Endothelial cell (in vitro differentiated cells): ENCODE measurements around the gene TYRO3. TPM values are rescaled to one million over a fixed set of nuclear protein-coding genes. Genes with fewer than 3 reads are reported as not detected.

Source experiments
- DNase-seq: peaks from one replicate; pipeline ENCODE4 v3.0.0; 2021; ENCODE audit warnings: low spot score
- H3K27ac Mint-ChIP-seq: one replicate; pipeline ENCODE4 v1.8.0; 2021; ENCODE audit warnings: mixed read lengths, inconsistent platforms; ENCODE audit not compliant: unreplicated experiment
- H3K27me3 Mint-ChIP-seq: one replicate; pipeline ENCODE4 v1.8.0; 2021; ENCODE audit warnings: mild to moderate bottlenecking, moderate library complexity, mixed read lengths, inconsistent platforms; ENCODE audit not compliant: unreplicated experiment
- H3K36me3 Mint-ChIP-seq: one replicate; pipeline ENCODE4 v1.8.0; 2021; ENCODE audit warnings: mild to moderate bottlenecking, low read depth, mixed read lengths, inconsistent platforms; ENCODE audit not compliant: unreplicated experiment
- H3K4me1 Mint-ChIP-seq: one replicate; pipeline ENCODE4 v1.8.0; 2021; ENCODE audit warnings: mild to moderate bottlenecking, mixed read lengths, inconsistent platforms; ENCODE audit not compliant: unreplicated experiment
- H3K4me3 Mint-ChIP-seq: one replicate; pipeline ENCODE4 v1.8.0; 2021; ENCODE audit warnings: mild to moderate bottlenecking, mixed read lengths, inconsistent platforms; ENCODE audit not compliant: unreplicated experiment
- H3K9me3 Mint-ChIP-seq: one replicate; pipeline ENCODE4 v1.8.0; 2021; ENCODE audit warnings: mixed read lengths, inconsistent platforms; ENCODE audit not compliant: unreplicated experiment
- total RNA-seq: library from RNA; stranded (reverse); fragmentation: NEBNext Ultra II Directional; extraction: Animal tissue kit (Norgen Biotek cat#: 25700); gene quantifications from one replicate; pipeline ENCODE4 v1.2.1, GENCODE V29; 2021; ENCODE audit not compliant: unreplicated experiment
- TF ChIP-seq, protein P1 (sequence below): fragments of 200-600 bp; sonication (generic); IDR thresholded peaks from one replicate; pipeline ENCODE4 v1.5.0; 2021; ENCODE audit warnings: antibody characterized with exemption; ENCODE audit not compliant: unreplicated experiment

Gene TYRO3
- total RNA-seq, 1 donor from 2014 or later, result 115 TPM

GRCh38 chr15:41575282-41575681 lies 16.3 kb downstream of the TYRO3 start:
- TF ChIP-seq, protein P1, sequence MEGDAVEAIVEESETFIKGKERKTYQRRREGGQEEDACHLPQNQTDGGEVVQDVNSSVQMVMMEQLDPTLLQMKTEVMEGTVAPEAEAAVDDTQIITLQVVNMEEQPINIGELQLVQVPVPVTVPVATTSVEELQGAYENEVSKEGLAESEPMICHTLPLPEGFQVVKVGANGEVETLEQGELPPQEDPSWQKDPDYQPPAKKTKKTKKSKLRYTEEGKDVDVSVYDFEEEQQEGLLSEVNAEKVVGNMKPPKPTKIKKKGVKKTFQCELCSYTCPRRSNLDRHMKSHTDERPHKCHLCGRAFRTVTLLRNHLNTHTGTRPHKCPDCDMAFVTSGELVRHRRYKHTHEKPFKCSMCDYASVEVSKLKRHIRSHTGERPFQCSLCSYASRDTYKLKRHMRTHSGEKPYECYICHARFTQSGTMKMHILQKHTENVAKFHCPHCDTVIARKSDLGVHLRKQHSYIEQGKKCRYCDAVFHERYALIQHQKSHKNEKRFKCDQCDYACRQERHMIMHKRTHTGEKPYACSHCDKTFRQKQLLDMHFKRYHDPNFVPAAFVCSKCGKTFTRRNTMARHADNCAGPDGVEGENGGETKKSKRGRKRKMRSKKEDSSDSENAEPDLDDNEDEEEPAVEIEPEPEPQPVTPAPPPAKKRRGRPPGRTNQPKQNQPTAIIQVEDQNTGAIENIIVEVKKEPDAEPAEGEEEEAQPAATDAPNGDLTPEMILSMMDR, result no peak
- H3K4me1 Mint-ChIP-seq, result no peaks in the 10 kb centered on the region
- no peaks in the 10 kb centered on the region for H3K27me3 Mint-ChIP-seq
- H3K36me3 Mint-ChIP-seq, result peaks cover 36% of the 10 kb centered on the region
- no peak for DNase-seq
- no peak overlapping the region for H3K4me3 Mint-ChIP-seq
- H3K27ac Mint-ChIP-seq, result no peak overlapping the region
- no peaks in the 10 kb centered on the region for H3K9me3 Mint-ChIP-seq

GRCh38 chr15:41577863-41578735 lies 19.1 kb downstream of the TYRO3 start:
- Mint-ChIP-seq H3K4me1 (no peaks in the 10 kb centered on the region), H3K27ac (no peak overlapping the region)

GRCh38 chr15:41578736-41579383 lies 19.8 kb downstream of the TYRO3 start:
- Mint-ChIP-seq H3K27ac (no peak overlapping the region), H3K27me3 (no peaks in the 10 kb centered on the region)

More at GRCh38 chr15:41577863-41578735, 19.1 kb downstream of the TYRO3 start:
- no peak overlapping the region for H3K4me3 Mint-ChIP-seq
- H3K27me3 Mint-ChIP-seq, result no peaks in the 10 kb centered on the region
- peaks cover 16% of the 10 kb centered on the region for H3K36me3 Mint-ChIP-seq
- no peak for DNase-seq
- no peaks in the 10 kb centered on the region for H3K9me3 Mint-ChIP-seq
- TF ChIP-seq, protein P1, result no peak

GRCh38 chr15:41581110-41581509 lies 22.1 kb downstream of the TYRO3 start:
- Mint-ChIP-seq H3K36me3 (peaks cover 3% of the 10 kb centered on the region), H3K4me1 (peaks cover 6% of the 10 kb centered on the region), H3K27ac (no peak overlapping the region), H3K4me3 (no peak overlapping the region), H3K9me3 (no peaks in the 10 kb centered on the region), H3K27me3 (peaks cover 3% of the 10 kb centered on the region)
- TF ChIP-seq, protein P1, result no peak
- no peak for DNase-seq

More at GRCh38 chr15:41578736-41579383, 19.8 kb downstream of the TYRO3 start:
- no peak for DNase-seq
- H3K9me3 Mint-ChIP-seq, result no peaks in the 10 kb centered on the region
- TF ChIP-seq, protein P1, result no peak
- peaks cover 8% of the 10 kb centered on the region for H3K36me3 Mint-ChIP-seq
- no peak overlapping the region for H3K4me3 Mint-ChIP-seq
- H3K4me1 Mint-ChIP-seq, result no peaks in the 10 kb centered on the region

DNA sequence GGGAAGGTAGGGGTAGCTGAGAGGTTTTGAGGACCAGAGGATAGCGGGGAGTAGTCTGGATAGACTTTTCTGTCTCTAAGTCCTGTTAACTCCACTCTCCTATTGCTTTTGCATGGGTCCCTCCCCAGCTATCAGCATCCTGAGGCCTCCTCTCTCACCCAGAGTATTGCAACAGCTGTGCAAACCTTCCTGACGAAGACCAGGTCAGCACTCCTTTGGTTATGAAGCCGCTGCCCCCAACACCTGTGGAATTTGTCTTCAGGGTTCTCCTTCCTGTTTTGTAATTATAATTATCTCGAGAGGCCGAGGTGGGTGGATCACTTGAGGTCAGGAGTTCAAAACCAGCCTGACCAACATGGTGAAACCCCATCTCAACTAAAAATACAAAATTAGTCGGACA lies 24.8 kb downstream of the TYRO3 start:
- no peak for DNase-seq
- TF ChIP-seq, protein P1, result no peak
- H3K9me3 Mint-ChIP-seq, result no peaks in the 10 kb centered on the region
- no peak overlapping the region for H3K4me3 Mint-ChIP-seq
- peaks cover 3% of the 10 kb centered on the region for H3K27me3 Mint-ChIP-seq
- H3K36me3 Mint-ChIP-seq, result peaks cover 3% of the 10 kb centered on the region
- H3K4me1 Mint-ChIP-seq, result peaks cover 6% of the 10 kb centered on the region
- no peak overlapping the region for H3K27ac Mint-ChIP-seq
